TTC549 (cell line): ENCODE results near the gene SCNM1.
"Not testable (repeated sequence)": the region's sequence is repeated elsewhere in the genome, so short reads cannot be mapped to it uniquely, and the experiment has no call there.

ENCODE experiments used
- FAIRE-seq: peaks from 2 replicates; lab custom pipeline; 2012; peaks lifted over from hg19 to GRCh38; lab: Jason Lieb, UNC

Gene SCNM1

GRCh38 chr1:151146412-151147131 is 19.4 kb upstream of the SCNM1 start, which contains the start of gene SEMA6C:
TSS of gene SEMA6C (minus strand) at chr1:151146631. CDS start at chr1:151142621, 4,010 bp downstream.
- peak; percentile 94 for FAIRE-seq

GRCh38 chr1:151147132-151147503 is 18.8 kb upstream of the SCNM1 start:
- no peak for FAIRE-seq

GRCh38 chr1:151147665-151148064 is 18.3 kb upstream of the SCNM1 start:
- no peak for FAIRE-seq

- FAIRE-seq: no peak
Measured at GRCh38 chr1:151156515-151156819, 9.5 kb upstream of the SCNM1 start, which contains the start of gene TNFAIP8L2. TSS of gene TNFAIP8L2 (plus strand) at chr1:151156649. CDS start at chr1:151158698, 2,049 bp downstream.

- FAIRE-seq: no peak
Measured at GRCh38 chr1:151157067-151157531, 8.8 kb upstream of the SCNM1 start.

- no peak for FAIRE-seq
Measured at GRCh38 chr1:151158326-151158725, 7.6 kb upstream of the SCNM1 start.

GRCh38 chr1:151158751-151159251 is 7.1 kb upstream of the SCNM1 start:
- no peak for FAIRE-seq

GRCh38 chr1:151159373-151159772 is 6.6 kb upstream of the SCNM1 start:
- FAIRE-seq: no peak

GRCh38 chr1:151164732-151165280 is 1.1 kb upstream of the SCNM1 start:
- FAIRE-seq: no peak

GRCh38 chr1:151165281-151165737 is 635 bp upstream of the SCNM1 start:
- no peak for FAIRE-seq

GRCh38 chr1:151166505-151166956 is 587 bp downstream of the SCNM1 start:
- no peak for FAIRE-seq

- FAIRE-seq: no peak
Measured at GRCh38 chr1:151167116-151167515, 1.2 kb downstream of the SCNM1 start.

- FAIRE-seq: no peak
Measured at GRCh38 chr1:151171190-151171589, 5.2 kb downstream of the SCNM1 start.

GRCh38 chr1:151175041-151175741 is 9.2 kb downstream of the SCNM1 start:
- FAIRE-seq: no peak

GRCh38 chr1:151175863-151176262 is 9.9 kb downstream of the SCNM1 start, which contains the start of gene TMOD4:
TSS of gene TMOD4 (minus strand) at chr1:151175981. CDS start at chr1:151174875, 1,106 bp downstream.
- FAIRE-seq: peak; percentile 82

GRCh38 chr1:151176514-151177045 is 10.6 kb downstream of the SCNM1 start:
- no peak for FAIRE-seq

- FAIRE-seq: no peak
Measured at GRCh38 chr1:151184211-151184610, 18.3 kb downstream of the SCNM1 start.

- FAIRE-seq: no peak
Measured at GRCh38 chr1:151187205-151187604, 21.3 kb downstream of the SCNM1 start.

GRCh38 chr1:151188667-151189066 is 22.7 kb downstream of the SCNM1 start:
- FAIRE-seq: not testable (repeated sequence)

GRCh38 chr1:151189637-151190445 is 23.9 kb downstream of the SCNM1 start, which contains the start of gene VPS72:
TSS of gene VPS72 (minus strand) at chr1:151190197. CDS start at chr1:151190121, 76 bp downstream.
- peak; percentile 36 for FAIRE-seq

- FAIRE-seq: no peak
Measured at GRCh38 chr1:151192047-151192446, 26.1 kb downstream of the SCNM1 start.

GRCh38 chr1:151193304-151193703 is 27.4 kb downstream of the SCNM1 start:
- no peak for FAIRE-seq
